Stimulated activated CD4-positive, alpha-beta T cell treated with anti-CD3 and anti-CD28 coated beads, Interleukin-15, amount 100 ng/mL, for 1 hour (primary cell): ENCODE data around the gene CAMK1D.

Experiments used
- DNase-seq, 2 donors: peaks; one replicate each; pipeline ENCODE4 v3.0.0-alpha.2; 2020; ENCODE audit warnings: low read depth in 1 of 2, low spot score in 1 of 2

Gene CAMK1D

GRCh38 chr10:12874501-12874900, 525.2 kb downstream of the CAMK1D start:
- DNase-seq = no peak

- no peak for DNase-seq
Observed at GRCh38 chr10:12875100-12875499, 525.8 kb downstream of the CAMK1D start.

DNA sequence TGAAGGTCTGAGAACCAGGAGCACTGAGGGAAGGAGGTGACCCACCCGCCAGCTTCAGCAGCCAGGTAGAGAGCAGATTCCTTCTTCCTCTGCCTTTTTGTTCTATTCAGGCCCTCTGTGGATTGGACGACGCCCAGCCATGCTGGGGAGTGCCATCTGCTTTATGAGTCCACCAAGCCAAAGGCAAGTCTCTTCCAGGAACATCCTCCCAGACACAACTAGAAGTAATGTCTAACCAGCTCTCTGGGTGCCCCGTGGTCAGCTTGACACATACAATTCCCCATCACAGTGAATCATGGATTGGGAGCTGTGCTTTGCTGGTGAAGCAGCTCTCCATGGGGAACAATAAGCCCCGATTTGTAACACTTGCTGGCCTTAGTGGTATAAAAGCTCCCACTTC, 526.9 kb downstream of the CAMK1D start:
- no peak for DNase-seq

DNA sequence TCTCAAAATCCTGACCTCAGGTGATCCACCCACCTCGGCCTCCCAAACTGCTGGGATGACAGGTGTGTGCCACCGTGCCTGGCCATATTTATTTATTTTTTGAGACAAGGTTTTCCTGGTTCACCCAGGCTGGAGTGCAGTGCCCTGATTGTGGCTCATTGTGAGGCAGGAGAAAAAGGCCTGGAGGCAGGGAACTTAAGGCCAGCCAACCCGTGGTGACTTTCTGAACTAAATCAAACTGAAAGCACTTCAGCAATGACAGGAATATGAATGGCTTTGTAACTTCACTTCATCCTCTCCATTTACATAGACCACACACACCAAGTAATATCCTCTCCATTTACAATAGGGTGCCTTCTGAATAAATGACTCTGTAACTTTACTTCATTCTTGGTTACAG, 527.8 kb downstream of the CAMK1D start:
- DNase-seq = no peak

DNA sequence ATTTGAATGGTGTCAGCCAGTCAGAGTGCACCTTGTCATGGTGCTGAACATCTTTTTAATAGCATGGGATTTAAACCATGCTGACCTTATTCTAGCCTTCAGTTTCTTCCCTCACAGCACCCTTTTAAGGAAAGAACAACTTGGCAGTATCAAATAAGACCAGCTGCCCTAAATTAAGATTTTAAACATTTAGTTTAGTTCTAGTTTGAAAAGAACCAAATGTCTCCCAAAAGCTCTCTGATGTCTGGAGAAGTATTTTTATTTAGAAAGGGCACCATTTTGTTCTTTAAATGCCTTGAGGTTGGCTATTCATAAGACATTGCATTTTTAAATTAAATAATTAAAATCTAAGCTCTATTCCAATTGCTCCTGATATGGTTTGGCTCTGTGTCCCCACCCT, 531.1 kb downstream of the CAMK1D start:
- no peak for DNase-seq

GRCh38 chr10:12884851-12885250, 535.5 kb downstream of the CAMK1D start:
- DNase-seq = no peak
